Brain microvascular endothelial cell (primary cell): ENCODE data around the gene UXS1.
"Not testable (repeated sequence)": the region's sequence is repeated elsewhere in the genome, so short reads cannot be mapped to it uniquely, and the experiment has no call there.

Experiments used
- DNase-seq: peaks from one replicate; pipeline ENCODE4 v3.0.0-alpha.2; 2020
- H3K27ac ChIP-seq: fragments of 250-450 bp; sonication (Bioruptor Pico); 2 replicates; pipeline ENCODE4 v1.5.1; 2020; ENCODE audit warnings: mild to moderate bottlenecking, moderate library complexity
- H3K27me3 ChIP-seq: fragments of 250-450 bp; sonication (Bioruptor Pico); replicated peaks from 2 replicates; pipeline ENCODE4 v1.5.1; 2020; ENCODE audit warnings: mild to moderate bottlenecking
- H3K36me3 ChIP-seq: fragments of 250-450 bp; sonication (Bioruptor Pico); replicated peaks from 2 replicates; pipeline ENCODE4 v1.5.1; 2020; ENCODE audit warnings: mild to moderate bottlenecking
- H3K4me3 ChIP-seq: 2 replicates; pipeline ENCODE4 v1.5.1; 2011; ENCODE audit warnings: low read depth, mild to moderate bottlenecking, control low read depth, low read length, moderate library complexity
- CTCF ChIP-seq: IDR thresholded peaks from 2 replicates; pipeline ENCODE4 v1.5.1; 2011; ENCODE audit warnings: low read depth, mild to moderate bottlenecking, moderate library complexity, low read length, control low read depth, inconsistent platforms; ENCODE audit errors: missing control alignments
- in situ Hi-C: cut with HindIII; loops from 2 replicates; pipeline ENCODE4 v1.10.0; 2017; ENCODE audit warnings: low sequenced_read_pairs, low pct_ligation_motif_present

The UXS1 gene

DNA sequence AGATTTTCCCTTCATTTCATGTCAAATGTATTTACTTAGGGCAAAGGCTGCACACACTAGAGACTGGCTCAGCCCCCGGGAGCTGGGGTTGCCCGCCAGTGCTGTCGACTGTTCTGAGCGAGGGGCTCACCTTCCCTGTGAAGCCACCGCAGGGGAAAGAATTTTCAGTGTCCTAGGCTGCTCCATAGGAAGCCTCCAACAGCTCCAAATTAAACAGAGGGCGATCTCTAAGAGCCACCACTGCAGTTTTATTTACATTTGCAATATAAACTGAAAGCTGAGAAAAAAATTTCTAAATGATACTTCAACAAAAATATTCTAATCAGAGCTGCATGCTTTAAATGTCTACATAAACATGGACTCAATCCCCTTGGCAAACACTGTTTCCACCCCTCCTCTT is 54.0 kb downstream of the UXS1 start:
- DNase-seq = no peak
- no peak overlapping the region for H3K27ac ChIP-seq
- H3K27me3 ChIP-seq = no peaks in the 10 kb centered on the region
- no peak overlapping the region for H3K4me3 ChIP-seq
- H3K36me3 ChIP-seq = no peaks in the 10 kb centered on the region
- no peak for TF ChIP-seq CTCF
- in situ Hi-C loops = no loop called here

GRCh38 chr2:106139238-106139935 is 54.7 kb downstream of the UXS1 start:
- Histone ChIP-seq H3K36me3 (no peaks in the 10 kb centered on the region), H3K27me3 (no peaks in the 10 kb centered on the region), H3K27ac (no peak overlapping the region), H3K4me3 (no peak overlapping the region)
- in situ Hi-C loops = no loop called here
- DNase-seq = no peak
- TF ChIP-seq CTCF = no peak

DNA sequence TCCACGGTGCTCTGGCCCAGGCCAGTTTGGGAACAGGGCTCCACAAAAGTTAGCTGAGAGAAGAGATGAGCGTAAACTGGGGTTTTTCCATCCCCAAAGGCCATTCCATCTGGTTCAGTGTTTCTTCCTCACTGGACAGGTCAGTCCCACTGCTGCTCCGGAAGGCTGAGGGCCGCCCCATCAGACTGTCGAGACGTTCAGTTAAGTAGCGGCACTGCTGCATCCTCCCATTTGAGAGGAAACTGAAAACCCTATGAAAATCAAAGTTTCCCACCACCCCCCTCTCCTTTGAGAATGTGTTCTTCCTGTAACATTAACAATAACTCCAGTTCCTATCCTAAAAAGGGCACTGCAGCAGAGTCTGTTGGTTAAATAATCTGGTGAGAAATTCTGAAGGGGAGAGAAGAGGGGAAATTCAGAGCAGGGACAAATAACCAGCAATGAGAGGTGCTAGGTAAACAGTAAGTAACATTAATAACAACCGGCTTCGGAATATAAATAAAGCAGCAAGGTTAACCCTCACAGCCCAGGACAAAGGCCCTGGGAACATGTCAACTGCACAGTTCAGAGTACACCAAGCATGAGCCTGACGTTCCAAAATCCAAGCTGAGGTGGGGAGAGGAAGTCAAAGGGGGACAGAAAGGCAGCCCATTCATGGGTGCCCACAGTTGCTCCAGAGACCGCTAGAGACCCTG is 55.4 kb downstream of the UXS1 start:
- Histone ChIP-seq H3K27ac (no peak overlapping the region), H3K4me3 (no peak overlapping the region)

DNA sequence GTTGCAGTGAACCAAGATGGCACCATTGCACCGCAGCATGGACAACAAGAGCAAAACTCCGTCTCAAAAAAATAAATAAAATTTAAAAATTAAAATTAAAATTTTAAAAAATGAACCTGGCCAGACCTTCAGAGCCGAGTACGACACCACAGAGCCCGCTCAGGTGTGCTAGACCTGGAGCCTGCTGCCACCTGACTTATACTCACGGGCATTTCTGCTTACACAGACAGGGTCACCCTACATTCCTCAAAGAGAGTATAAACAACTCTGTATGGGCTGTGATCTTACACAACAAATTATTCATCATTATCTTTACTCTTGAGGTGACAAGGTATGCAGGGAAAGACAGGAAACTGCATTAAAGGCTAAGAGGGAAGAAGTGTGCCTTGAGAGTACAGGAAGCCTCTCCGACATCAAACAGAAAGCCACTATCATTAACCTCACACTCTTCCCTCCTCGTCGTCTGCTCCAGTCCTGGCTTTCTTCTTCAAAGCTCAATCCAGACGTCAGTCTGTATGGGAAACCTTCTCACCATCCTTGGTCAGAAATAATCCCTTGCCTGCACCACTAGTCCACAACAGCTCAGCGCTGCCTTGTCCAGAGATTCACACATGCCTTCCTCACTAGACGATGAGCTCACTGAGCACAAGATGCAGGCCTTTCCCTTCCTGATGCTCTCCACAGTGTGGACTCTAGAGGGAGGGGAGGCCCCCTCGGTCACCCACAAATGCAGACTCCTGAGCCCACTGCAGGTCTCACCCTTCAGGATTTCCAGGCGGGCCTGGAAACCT is 56.2 kb downstream of the UXS1 start:
- in situ Hi-C loops = no loop called here
- H3K4me3 ChIP-seq = no peak overlapping the region
- no peak overlapping the region for H3K27ac ChIP-seq
- H3K27me3 ChIP-seq = no peaks in the 10 kb centered on the region
- DNase-seq = no peak
- TF ChIP-seq CTCF = no peak
- no peaks in the 10 kb centered on the region for H3K36me3 ChIP-seq

More for the DNA sequence above, 55.4 kb downstream of the UXS1 start:
- in situ Hi-C loops = no loop called here
- TF ChIP-seq CTCF = no peak
- Histone ChIP-seq H3K36me3 (no peaks in the 10 kb centered on the region), H3K27me3 (no peaks in the 10 kb centered on the region)
- no peak for DNase-seq

DNA sequence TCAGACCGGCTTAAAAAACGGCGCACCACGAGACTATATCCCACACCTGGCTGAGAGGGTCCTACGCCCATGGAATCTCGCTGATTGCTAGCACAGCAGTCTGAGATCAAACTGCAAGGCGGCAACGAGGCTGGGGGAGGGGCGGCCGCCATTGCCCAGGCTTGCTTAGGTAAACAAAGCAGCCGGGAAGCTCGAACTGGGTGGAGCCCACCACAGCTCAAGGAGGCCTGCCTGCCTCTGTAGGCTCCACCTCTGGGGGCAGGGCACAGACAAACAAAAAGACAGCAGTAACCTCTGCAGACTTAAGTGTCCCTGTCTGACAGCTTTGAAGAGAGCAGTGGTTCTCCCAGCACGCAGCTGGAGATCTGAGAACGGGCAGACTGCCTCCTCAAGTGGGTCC is 62.9 kb downstream of the UXS1 start:
- H3K27ac ChIP-seq, H3K36me3 ChIP-seq, DNase-seq, in situ Hi-C loops, H3K27me3 ChIP-seq: not testable (repeated sequence)
- H3K4me3 ChIP-seq = peak overlapping the region; percentile 15
